GM19238 (cell line): ENCODE measurements around the gene LSAMP.

Source experiments
- DNase-seq: peaks from one replicate; pipeline ENCODE4 v3.0.0; 2011; ENCODE audit warnings: low spot score; ENCODE audit not compliant: insufficient read length

Gene LSAMP

GRCh38 chr3:116059421-116060096 lies 385.7 kb downstream of the LSAMP start:
- no peak for DNase-seq

- no peak for DNase-seq
Observed at GRCh38 chr3:116058844-116059243, 386.4 kb downstream of the LSAMP start.

GRCh38 chr3:116057400-116058006 lies 387.8 kb downstream of the LSAMP start:
- DNase-seq, result no peak

GRCh38 chr3:116056280-116056679 lies 389.0 kb downstream of the LSAMP start:
- DNase-seq, result no peak

- no peak for DNase-seq
Observed at GRCh38 chr3:116053017-116053416, 392.3 kb downstream of the LSAMP start.

GRCh38 chr3:116052602-116053001 lies 392.7 kb downstream of the LSAMP start:
- DNase-seq, result no peak

GRCh38 chr3:116051586-116051985 lies 393.7 kb downstream of the LSAMP start:
- DNase-seq, result no peak

- no peak for DNase-seq
Observed at GRCh38 chr3:116051040-116051439, 394.2 kb downstream of the LSAMP start.

GRCh38 chr3:116050311-116050915 lies 394.9 kb downstream of the LSAMP start:
- no peak for DNase-seq

- no peak for DNase-seq
Observed at GRCh38 chr3:116048991-116049390, 396.3 kb downstream of the LSAMP start.

GRCh38 chr3:116046350-116046749 lies 398.9 kb downstream of the LSAMP start:
- DNase-seq, result no peak

GRCh38 chr3:116045314-116045713 lies 400.0 kb downstream of the LSAMP start:
- no peak for DNase-seq

GRCh38 chr3:116040152-116040551 lies 405.1 kb downstream of the LSAMP start:
- no peak for DNase-seq

GRCh38 chr3:116039651-116039985 lies 405.7 kb downstream of the LSAMP start:
- no peak for DNase-seq

- no peak for DNase-seq
Observed at GRCh38 chr3:116038968-116039650, 406.2 kb downstream of the LSAMP start.

GRCh38 chr3:116037954-116038911 lies 407.1 kb downstream of the LSAMP start:
- peak; percentile 8 for DNase-seq

- DNase-seq, result no peak
Observed at GRCh38 chr3:116035429-116035828, 409.9 kb downstream of the LSAMP start.

GRCh38 chr3:116034794-116035193 lies 410.5 kb downstream of the LSAMP start:
- no peak for DNase-seq

- DNase-seq, result no peak
Observed at GRCh38 chr3:116034086-116034485, 411.2 kb downstream of the LSAMP start.

GRCh38 chr3:116033516-116033915 lies 411.8 kb downstream of the LSAMP start:
- DNase-seq, result no peak

GRCh38 chr3:116032176-116032575 lies 413.1 kb downstream of the LSAMP start:
- no peak for DNase-seq
